Measurements from ENCODE around the gene TTLL11. TPM values are rescaled to one million over a fixed set of nuclear protein-coding genes. Genes with fewer than 3 reads are reported as not detected.

Gene TTLL11
- total RNA-seq, 1 donor from 2014 or later, result 0.75 TPM

DNA sequence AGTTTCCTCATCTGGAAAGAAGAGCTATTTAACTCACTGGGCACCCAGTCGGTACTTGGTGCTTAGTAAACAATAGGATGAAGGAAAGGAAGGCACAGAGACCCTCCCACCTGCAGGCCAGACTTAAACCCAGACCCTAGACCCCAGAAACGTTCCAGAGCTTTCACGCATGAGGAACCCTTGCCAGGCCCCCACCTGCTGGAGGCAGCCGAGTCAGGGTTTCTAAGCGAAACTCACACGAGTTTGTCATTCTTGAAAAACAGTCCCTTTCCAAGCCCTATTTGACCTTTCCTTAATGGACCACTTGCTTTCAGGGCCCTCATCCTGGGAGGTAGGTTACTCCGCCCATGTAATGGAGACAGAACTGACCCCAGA lies 35.8 kb upstream of the TTLL11 start:
- H2AFZ ChIP-seq (replicated peaks), result no peak overlapping the region
- Mint-ChIP-seq H3K36me3 (no peaks in the 10 kb centered on the region), H3K4me3 (no peak overlapping the region), H3K4me1 (peaks cover 29% of the 10 kb centered on the region), H3K27me3 (ENCODE audit: insufficient read depth, low read depth) (peaks cover 52% of the 10 kb centered on the region), H3K9me3 (no peaks in the 10 kb centered on the region), H3K27ac (no peak overlapping the region)
- H3K27ac ChIP-seq, result no peak overlapping the region
- no peaks in the 10 kb centered on the region for H3K79me2 ChIP-seq (ENCODE audit: low read depth)
- TF ChIP-seq EZH2phosphoT487 (IDR thresholded peaks at IDR 0.05), result no peak
- TF ChIP-seq EZH2 (IDR thresholded peaks at IDR 0.05), result no peak
- TF ChIP-seq, protein P1, sequence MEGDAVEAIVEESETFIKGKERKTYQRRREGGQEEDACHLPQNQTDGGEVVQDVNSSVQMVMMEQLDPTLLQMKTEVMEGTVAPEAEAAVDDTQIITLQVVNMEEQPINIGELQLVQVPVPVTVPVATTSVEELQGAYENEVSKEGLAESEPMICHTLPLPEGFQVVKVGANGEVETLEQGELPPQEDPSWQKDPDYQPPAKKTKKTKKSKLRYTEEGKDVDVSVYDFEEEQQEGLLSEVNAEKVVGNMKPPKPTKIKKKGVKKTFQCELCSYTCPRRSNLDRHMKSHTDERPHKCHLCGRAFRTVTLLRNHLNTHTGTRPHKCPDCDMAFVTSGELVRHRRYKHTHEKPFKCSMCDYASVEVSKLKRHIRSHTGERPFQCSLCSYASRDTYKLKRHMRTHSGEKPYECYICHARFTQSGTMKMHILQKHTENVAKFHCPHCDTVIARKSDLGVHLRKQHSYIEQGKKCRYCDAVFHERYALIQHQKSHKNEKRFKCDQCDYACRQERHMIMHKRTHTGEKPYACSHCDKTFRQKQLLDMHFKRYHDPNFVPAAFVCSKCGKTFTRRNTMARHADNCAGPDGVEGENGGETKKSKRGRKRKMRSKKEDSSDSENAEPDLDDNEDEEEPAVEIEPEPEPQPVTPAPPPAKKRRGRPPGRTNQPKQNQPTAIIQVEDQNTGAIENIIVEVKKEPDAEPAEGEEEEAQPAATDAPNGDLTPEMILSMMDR (IDR thresholded peaks at IDR 0.05), result no peak
- no peak overlapping the region for H3K9ac ChIP-seq
- H3F3A ChIP-seq (ENCODE audit: low read depth), result no peaks in the 10 kb centered on the region
- no peak overlapping the region for H3K4me2 ChIP-seq
- peaks cover 100% of the 10 kb centered on the region for H3K27me3 ChIP-seq
- H3K4me1 ChIP-seq, result peaks cover 19% of the 10 kb centered on the region
- H3K9me3 ChIP-seq (ENCODE audit: low read depth), result no peaks in the 10 kb centered on the region
- DNase-seq (ENCODE audit: low spot score), result no peak
- no peak overlapping the region for H3K4me3 ChIP-seq
- H3K36me3 ChIP-seq, result no peaks in the 10 kb centered on the region
- peaks cover 28% of the 10 kb centered on the region for H4K20me1 ChIP-seq (ENCODE audit: low read depth)

DNA sequence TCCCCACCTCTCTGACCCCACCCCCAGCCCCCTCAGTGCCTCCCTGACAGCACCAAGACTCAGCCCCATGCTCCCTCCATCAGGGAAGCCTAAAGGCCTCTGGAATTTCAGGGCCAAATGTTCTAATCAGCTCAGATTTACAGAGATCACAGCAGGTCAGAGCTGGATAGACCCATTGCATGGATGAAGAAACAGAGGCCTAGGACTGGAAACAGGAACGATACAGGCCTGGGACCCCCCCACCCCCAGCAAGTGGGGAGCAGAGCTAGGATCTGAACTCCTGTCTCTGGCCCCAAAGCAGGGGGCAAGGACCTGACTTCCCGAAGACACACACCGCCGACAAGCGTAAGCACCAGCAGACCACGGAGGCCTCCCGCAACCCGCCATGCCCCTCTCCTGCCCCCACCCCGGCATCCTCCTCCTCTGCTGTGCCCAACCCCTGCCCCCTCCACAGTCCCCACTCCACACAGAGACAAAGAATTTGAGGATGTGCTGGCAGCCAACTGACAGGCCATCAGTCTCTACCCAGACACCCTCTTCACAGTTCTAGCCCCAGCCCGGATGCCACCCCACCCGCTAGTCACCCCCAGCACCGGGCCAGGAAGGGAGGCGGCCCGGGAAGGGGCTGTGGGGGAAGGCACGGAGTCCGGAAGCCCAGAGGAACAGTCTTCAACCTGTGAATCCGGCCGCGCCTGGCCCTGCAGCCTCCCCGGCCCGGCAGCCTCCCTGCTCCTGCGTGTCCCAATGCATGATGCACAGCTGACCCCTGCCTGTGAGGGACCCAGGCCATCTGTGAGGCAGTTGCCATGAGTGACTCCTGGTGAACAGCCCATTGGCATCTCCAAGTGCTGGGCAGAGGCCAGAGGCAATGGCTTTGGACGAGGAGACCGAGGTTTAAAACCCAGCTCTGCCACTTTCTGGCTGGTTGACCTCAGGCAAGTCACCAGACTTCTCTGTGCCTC lies 35.2 kb upstream of the TTLL11 start:
- Mint-ChIP-seq H3K4me1 (peaks cover 29% of the 10 kb centered on the region), H3K9me3 (no peaks in the 10 kb centered on the region), H3K27ac (no peak overlapping the region), H3K36me3 (no peaks in the 10 kb centered on the region), H3K27me3 (ENCODE audit: insufficient read depth, low read depth) (peaks cover 51% of the 10 kb centered on the region), H3K4me3 (no peak overlapping the region)
- Histone ChIP-seq H3K4me3 (no peak overlapping the region), H3K9ac (no peak overlapping the region), H3K79me2 (ENCODE audit: low read depth) (no peaks in the 10 kb centered on the region), H3K9me3 (ENCODE audit: low read depth) (no peaks in the 10 kb centered on the region), H3F3A (ENCODE audit: low read depth) (no peaks in the 10 kb centered on the region), H3K27me3 (peaks cover 98% of the 10 kb centered on the region), H2AFZ (replicated peaks) (no peak overlapping the region), H3K4me1 (peaks cover 19% of the 10 kb centered on the region), H4K20me1 (ENCODE audit: low read depth) (peaks cover 23% of the 10 kb centered on the region), H3K4me2 (no peak overlapping the region), H3K27ac (no peak overlapping the region), H3K36me3 (no peaks in the 10 kb centered on the region)
- no peak for DNase-seq (ENCODE audit: low spot score)
- TF ChIP-seq, protein P1 (IDR thresholded peaks at IDR 0.05), result no peak
- TF ChIP-seq EZH2phosphoT487 (IDR thresholded peaks at IDR 0.05) (no peak), EZH2 (IDR thresholded peaks at IDR 0.05) (no peak)

DNA sequence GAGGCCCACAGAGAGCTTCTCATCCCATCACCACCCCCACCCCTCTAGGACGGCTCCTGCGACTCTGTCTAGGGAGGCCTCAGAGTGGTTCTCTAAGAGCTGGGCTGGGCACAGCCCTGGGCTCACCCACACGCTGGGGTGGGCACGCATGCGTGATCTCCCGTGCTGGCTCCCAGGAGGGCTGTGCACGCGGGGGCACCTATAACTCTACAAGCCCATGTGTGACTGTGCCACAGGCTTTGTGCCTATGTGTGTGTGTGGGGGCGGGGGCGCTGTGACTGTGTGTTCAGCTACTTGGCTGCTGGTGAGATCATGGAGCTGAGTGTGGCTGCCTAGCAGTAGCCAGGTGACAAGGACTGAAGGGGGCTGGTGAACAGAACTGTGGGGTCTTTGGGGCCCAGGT lies 34.3 kb upstream of the TTLL11 start:
- Histone ChIP-seq H3K4me3 (no peak overlapping the region), H3K9ac (no peak overlapping the region), H3F3A (ENCODE audit: low read depth) (no peaks in the 10 kb centered on the region), H3K27ac (no peak overlapping the region), H4K20me1 (ENCODE audit: low read depth) (peaks cover 16% of the 10 kb centered on the region), H2AFZ (replicated peaks) (no peak overlapping the region), H3K9me3 (ENCODE audit: low read depth) (no peaks in the 10 kb centered on the region), H3K36me3 (no peaks in the 10 kb centered on the region), H3K4me2 (no peak overlapping the region), H3K4me1 (peaks cover 19% of the 10 kb centered on the region), H3K27me3 (peaks cover 91% of the 10 kb centered on the region), H3K79me2 (ENCODE audit: low read depth) (no peaks in the 10 kb centered on the region)
- TF ChIP-seq, protein P1 (IDR thresholded peaks at IDR 0.05), result no peak
- TF ChIP-seq EZH2 (IDR thresholded peaks at IDR 0.05), result no peak
- TF ChIP-seq EZH2phosphoT487 (IDR thresholded peaks at IDR 0.05), result no peak
- Mint-ChIP-seq H3K36me3 (no peaks in the 10 kb centered on the region), H3K4me3 (peak overlapping the region; percentile 33), H3K27me3 (ENCODE audit: insufficient read depth, low read depth) (peaks cover 51% of the 10 kb centered on the region), H3K4me1 (peaks cover 29% of the 10 kb centered on the region), H3K27ac (no peak overlapping the region), H3K9me3 (no peaks in the 10 kb centered on the region)
- no peak for DNase-seq (ENCODE audit: low spot score)

Data from neural progenitor cell (in vitro differentiated cells).